Chondrocyte (in vitro differentiated cells): ENCODE results near the gene CDK5R1. TPM values are rescaled to one million over a fixed set of nuclear protein-coding genes. Genes with fewer than 3 reads are reported as not detected.

Source experiments
- DNase-seq: peaks from one replicate; pipeline ENCODE4 v3.0.0; 2021; ENCODE audit warnings: mixed read lengths, low spot score
- H3K27ac Mint-ChIP-seq: one replicate; pipeline ENCODE4 v1.8.0; 2021; ENCODE audit warnings: mild to moderate bottlenecking, moderate library complexity, mixed read lengths; ENCODE audit not compliant: unreplicated experiment
- H3K27me3 Mint-ChIP-seq: 2 replicates; pipeline ENCODE4 v1.8.0; 2021; ENCODE audit warnings: low read depth, mixed read lengths
- H3K36me3 Mint-ChIP-seq: 2 replicates; pipeline ENCODE4 v1.8.0; 2021; ENCODE audit warnings: low read depth, mixed read lengths
- H3K4me1 Mint-ChIP-seq: 2 replicates; pipeline ENCODE4 v1.8.0; 2021; ENCODE audit warnings: low read depth, mild to moderate bottlenecking, mixed read lengths
- H3K4me3 Mint-ChIP-seq: one replicate; pipeline ENCODE4 v1.8.0; 2021; ENCODE audit warnings: mild to moderate bottlenecking, moderate library complexity, mixed read lengths; ENCODE audit not compliant: unreplicated experiment
- H3K9me3 Mint-ChIP-seq: 2 replicates; pipeline ENCODE4 v1.8.0; 2021; ENCODE audit warnings: low read depth, mixed read lengths
- total RNA-seq: library from RNA; stranded (reverse); gene quantifications from 3 replicates; pipeline ENCODE4 v1.2.1, GENCODE V29; 2021
- TF ChIP-seq, protein P1 (sequence below): fragments of 200-600 bp; sonication (generic); IDR thresholded peaks from 2 replicates; pipeline ENCODE4 v1.5.0; 2021; ENCODE audit warnings: antibody characterized with exemption, mild to moderate bottlenecking, moderate library complexity

The CDK5R1 gene
- total RNA-seq, 1 donor from 2014 or later = 2.1 TPM

- H3K4me3 Mint-ChIP-seq = peak overlapping the region; percentile 55
- DNase-seq = peak; percentile 82
- H3K4me1 Mint-ChIP-seq = peaks cover 15% of the 10 kb centered on the region
- no peaks in the 10 kb centered on the region for H3K27me3 Mint-ChIP-seq
- no peaks in the 10 kb centered on the region for H3K36me3 Mint-ChIP-seq
- H3K27ac Mint-ChIP-seq = no peak overlapping the region
- TF ChIP-seq, protein P1, sequence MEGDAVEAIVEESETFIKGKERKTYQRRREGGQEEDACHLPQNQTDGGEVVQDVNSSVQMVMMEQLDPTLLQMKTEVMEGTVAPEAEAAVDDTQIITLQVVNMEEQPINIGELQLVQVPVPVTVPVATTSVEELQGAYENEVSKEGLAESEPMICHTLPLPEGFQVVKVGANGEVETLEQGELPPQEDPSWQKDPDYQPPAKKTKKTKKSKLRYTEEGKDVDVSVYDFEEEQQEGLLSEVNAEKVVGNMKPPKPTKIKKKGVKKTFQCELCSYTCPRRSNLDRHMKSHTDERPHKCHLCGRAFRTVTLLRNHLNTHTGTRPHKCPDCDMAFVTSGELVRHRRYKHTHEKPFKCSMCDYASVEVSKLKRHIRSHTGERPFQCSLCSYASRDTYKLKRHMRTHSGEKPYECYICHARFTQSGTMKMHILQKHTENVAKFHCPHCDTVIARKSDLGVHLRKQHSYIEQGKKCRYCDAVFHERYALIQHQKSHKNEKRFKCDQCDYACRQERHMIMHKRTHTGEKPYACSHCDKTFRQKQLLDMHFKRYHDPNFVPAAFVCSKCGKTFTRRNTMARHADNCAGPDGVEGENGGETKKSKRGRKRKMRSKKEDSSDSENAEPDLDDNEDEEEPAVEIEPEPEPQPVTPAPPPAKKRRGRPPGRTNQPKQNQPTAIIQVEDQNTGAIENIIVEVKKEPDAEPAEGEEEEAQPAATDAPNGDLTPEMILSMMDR = no peak
- H3K9me3 Mint-ChIP-seq = no peaks in the 10 kb centered on the region
These were observed 31.9 kb downstream of the CDK5R1 start for GRCh38 chr17:32518646-32519227.

- peak overlapping the region; percentile 84 for H3K27ac Mint-ChIP-seq
- TF ChIP-seq, protein P1 = no peak
- H3K36me3 Mint-ChIP-seq = no peaks in the 10 kb centered on the region
- H3K27me3 Mint-ChIP-seq = no peaks in the 10 kb centered on the region
- no peak for DNase-seq
- no peaks in the 10 kb centered on the region for H3K9me3 Mint-ChIP-seq
- peaks cover 15% of the 10 kb centered on the region for H3K4me1 Mint-ChIP-seq
- H3K4me3 Mint-ChIP-seq = peak overlapping the region; percentile 73
These were observed 32.7 kb downstream of the CDK5R1 start for GRCh38 chr17:32519228-32520103.

DNA sequence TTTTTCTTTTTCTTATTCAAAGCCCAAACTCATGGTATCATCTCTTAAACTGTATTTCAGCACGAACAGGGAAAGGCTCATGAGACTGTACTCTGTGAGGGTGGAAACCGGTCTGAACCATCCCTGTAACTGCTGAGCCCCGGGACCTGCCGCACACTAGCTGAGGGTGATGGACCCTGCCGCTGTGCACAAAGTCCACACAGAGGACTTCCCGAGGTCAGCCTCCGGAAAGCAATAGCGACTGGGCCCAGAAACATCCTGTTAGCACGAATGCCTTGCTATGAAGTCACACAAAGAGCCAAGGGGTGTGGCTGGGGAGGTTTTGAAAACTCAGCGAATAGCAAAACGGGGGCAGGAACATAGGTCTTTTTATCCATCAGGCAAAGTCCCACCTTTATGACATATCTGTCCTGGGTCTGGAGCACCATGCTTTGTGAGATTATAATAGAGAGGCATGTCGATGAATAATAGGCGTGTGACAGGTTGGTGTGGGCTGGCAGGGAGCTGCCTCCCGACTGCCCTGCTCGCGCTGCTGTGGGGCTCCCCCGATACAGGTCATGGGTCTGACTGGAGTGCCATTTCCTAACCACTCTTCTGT is 33.4 kb downstream of the CDK5R1 start:
- TF ChIP-seq, protein P1 = no peak
- Mint-ChIP-seq H3K4me3 (peak overlapping the region; percentile 73), H3K27ac (peak overlapping the region; percentile 84), H3K36me3 (no peaks in the 10 kb centered on the region), H3K4me1 (peaks cover 20% of the 10 kb centered on the region), H3K27me3 (no peaks in the 10 kb centered on the region), H3K9me3 (no peaks in the 10 kb centered on the region)
- DNase-seq = no peak

DNA sequence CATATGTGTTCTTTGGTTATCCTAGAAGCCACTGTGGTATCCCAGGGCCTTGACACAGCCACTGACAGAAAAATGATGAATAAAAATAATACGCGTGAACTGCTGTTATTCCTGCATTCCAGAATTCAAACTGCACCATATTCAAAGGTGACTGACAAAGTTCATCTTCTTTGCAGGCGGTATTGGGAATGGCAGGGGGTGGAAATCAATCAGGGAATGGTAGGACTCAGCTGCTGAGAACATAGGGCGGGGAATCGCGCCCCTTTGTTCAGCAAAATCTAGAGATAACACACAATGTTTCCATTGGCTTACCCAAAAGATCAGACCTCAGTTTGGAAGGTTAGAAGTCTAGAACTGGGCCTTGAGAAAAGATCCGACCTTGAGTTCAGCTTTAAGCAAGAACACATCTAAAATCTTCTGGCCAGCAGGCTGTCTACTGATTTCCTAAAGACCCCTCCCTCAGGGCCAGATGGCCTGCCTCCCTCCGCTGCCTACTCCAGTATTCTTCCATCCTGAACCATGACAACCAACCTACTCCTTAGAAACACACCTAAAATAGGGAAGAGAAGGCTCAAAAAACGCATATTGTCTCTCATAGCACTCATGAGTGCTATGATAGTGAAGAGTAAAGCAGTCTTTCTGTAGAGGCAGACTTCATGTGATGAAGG is 34.1 kb downstream of the CDK5R1 start:
- TF ChIP-seq, protein P1 = no peak
- no peak for DNase-seq
- peak overlapping the region; percentile 24 for H3K27ac Mint-ChIP-seq
- H3K36me3 Mint-ChIP-seq = no peaks in the 10 kb centered on the region
- peaks cover 27% of the 10 kb centered on the region for H3K4me1 Mint-ChIP-seq
- H3K4me3 Mint-ChIP-seq = no peak overlapping the region
- no peaks in the 10 kb centered on the region for H3K27me3 Mint-ChIP-seq
- H3K9me3 Mint-ChIP-seq = no peaks in the 10 kb centered on the region
